NCI-H69 (cell line): ENCODE results near the gene MAP3K14.

ENCODE experiments used
- DNase-seq: peaks from one replicate; lab custom pipeline; 2025; lab: John Stamatoyannopoulos, UW

Gene MAP3K14

DNA sequence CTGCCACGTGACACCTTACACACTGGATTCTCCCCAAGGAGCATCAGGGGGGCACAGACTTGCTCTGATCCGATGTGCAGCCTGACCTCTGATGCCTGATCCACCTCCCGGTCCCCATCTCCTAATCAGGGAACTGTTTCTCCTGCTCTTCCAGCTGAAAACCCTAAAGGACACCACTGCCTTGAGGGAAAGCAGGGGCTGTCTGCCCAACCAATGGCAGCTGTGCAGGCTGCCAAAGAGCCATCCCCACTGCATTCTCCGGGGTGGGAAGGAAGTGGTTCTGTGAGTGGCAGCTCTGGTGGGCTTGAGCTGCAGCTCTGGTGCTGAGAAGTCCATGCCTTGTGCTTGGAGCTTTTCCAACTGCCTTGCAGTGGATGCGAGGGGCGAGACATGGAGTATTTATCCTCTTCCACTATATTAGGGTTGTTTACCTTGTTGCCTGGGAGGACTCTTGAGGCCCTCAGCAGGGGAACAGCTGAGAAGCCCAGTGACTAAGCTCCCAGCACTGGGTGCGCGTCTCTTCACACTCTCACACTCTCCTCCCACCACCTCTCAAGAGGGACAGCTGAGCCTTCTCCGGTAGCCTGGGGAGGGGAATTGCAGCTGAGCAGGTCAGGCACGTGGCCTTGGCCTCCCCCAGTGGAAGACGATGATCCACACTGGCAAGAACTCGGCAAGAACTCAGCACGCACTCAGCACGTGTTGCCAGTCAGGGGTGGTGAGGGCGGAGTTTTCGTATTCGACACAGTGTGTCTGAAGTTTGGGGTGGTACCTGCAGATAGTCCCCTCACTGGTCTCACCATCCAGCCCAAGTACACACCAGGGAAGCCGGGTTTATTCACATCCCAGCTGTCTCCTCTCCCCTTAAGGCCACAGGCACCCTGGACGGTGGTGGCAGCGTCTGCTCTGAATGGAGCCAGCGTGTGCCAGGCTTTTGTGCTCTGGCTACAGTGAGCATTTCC lies 33.9 kb downstream of the MAP3K14 start:
- DNase-seq: no peak

DNA sequence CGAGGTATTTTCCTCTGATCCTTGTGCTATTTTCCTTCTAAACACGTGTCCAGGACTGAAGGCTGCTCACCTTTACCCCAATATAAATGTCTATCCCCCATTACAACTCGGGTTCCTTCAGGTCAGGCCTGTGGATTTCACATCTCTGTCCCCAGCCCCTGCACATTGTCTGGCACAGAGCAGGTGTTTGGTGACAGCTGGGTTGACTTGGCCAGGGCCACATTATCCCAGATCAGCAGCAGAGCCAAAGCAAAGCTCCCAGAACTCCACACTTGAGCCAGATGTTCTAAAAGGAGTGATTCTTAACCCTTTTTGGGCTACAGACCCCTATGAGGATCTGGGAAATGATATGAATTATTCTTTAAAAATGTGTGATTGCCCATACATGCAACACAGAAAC lies 36.9 kb downstream of the MAP3K14 start:
- DNase-seq: no peak

DNA sequence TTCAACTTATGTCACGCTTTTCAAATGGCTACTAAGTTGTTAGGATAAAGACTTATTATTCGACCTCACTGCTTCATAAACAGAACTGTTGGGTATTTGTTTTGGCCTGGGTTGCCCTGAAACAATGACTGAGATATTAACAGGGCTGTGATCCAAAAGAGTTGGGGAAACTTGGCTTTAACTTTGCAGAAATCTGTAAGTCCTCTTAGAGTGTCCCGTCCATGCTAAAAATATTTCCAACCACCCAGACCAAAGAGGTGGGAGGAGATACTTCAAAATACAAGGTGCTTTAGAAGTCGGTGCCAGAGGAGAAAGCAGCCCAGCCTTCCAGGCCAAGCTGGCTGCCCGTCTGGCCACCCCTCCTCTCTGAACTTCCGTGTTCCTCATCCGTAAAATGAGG lies 38.8 kb downstream of the MAP3K14 start:
- DNase-seq: no peak

DNA sequence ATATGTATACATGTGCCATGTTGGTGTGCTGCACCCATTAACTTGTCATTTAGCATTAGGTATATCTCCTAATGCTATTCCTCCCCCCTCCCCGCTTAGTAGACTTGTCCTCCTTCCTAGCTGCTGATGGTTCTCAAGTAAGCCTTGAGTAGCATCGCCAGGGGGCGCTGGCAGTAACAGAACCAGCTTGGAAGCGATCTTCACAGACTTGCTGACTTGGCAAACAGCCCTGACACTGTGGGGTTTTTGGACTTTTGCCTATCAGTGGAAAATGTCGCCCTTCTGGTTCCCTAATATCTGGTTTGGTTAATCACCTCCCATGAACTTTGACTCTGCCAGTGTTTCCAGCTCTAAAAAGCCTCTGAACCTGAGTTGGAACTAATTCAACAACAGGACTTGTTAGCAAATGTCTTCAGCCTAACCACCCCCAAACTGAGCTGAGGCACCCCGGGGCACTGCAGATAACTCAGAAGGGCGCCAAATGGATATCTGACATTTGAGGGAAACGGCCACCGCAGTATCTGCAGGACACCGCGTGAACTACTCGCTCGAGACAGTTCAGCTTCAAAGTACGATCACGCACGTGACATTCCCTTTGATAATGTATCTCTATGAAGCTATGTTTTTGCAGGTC lies 39.5 kb downstream of the MAP3K14 start:
- peak; percentile 93 for DNase-seq

DNA sequence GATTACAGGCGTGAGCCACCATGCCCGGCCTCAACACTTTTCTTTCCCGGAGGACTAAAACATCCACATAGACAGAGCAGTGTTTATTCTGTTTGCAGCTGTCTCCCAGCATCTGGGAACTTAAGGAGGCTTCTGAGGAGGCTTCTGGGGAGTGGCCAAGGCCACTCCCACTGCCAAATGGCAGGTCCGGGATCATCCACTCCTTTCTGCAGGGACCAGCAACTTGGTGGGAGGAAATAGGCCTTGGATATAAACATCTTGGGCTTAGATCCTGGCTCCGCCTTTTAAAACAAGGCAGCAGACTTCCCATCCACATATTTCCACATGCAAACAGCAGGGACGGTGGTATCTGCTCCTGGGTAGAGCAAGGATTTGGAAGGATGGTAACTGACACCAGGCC lies 40.8 kb downstream of the MAP3K14 start:
- no peak for DNase-seq

DNA sequence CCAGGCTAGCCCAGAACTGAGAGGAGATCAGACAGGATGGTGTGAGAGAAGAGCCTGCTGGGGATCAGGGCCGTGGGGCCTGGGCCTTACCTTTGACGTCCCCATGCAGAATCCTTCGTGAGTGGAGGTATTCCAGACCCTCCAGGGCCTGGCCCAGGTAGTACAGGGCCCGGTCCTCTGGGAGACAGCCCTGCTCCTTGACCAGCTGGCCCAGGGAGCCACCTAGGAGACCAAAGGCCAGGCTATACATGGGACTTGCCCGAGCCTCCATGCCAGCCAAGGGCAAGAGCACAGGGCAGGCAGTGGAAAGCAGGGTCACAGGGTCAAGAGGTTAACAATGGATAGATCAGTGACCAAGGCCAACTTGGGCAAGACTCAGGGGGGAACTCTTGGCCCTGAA lies 42.8 kb downstream of the MAP3K14 start:
- no peak for DNase-seq

DNA sequence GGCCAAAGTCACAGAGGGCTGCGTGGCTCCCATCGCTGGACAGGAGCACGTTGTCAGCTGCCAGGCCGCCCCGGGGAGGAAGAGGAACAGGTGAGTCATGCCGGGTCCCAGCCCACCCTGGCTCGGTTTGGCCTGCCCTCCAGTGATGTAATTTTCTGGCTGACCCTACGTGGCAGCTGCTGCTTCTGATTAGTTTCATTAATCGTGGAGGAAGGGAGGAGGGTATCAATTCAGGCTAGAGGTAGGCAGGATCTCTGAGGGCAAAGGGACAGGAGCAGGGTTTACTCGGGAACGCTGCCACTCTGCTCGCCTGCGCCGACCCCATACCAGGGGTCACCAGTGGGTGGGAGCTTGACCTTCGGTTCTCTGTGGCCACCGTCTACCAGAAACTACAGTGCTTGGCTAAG lies 43.3 kb downstream of the MAP3K14 start:
- DNase-seq: no peak

DNA sequence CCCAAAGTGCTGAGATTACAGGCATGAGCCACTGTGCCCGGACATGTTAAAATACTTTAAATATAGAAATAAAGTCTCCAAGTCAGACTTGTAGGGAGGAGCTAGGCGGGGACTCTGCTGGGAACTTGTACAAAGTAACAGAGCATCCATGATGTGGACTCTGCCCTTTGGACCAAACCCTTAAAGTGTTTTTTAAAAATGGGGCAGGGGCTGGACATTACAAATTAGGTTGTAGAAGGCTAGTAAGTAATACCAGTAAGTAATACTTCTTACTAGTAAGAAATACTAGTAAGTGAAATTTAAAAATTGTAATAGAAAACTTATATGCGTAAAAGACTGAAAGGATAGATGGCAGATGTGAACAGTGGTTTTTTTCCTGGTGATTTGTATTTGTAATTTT lies 45.2 kb downstream of the MAP3K14 start:
- DNase-seq: no peak

DNA sequence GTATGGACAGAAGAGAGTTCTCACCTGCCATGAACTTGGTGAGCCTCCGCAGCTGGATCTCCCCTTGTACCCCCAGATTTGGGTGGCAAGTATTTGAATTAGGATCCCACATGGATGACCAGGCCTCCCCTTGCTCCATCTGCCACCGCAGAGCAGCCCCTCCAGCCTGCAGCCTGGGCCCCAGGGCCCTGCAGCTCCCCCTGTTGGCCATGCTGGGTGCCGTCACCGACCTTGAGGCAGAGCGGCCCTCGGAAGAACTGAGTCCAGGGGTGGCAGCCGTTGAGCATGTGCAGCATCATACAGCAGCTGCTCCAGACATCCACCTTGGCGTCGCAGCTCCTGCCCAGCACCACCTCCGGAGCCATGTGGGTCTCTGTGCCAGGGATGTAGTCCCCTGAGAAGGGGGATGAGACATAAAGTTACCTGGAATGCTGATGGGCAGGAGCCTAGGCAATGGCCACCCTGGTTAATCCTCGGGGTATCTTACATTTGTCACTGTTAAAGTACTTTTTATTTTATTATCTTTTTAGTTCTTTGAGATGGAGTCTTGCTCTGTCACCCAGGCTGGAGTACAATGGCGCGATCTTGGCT lies 45.9 kb downstream of the MAP3K14 start:
- peak; percentile 37 for DNase-seq

DNA sequence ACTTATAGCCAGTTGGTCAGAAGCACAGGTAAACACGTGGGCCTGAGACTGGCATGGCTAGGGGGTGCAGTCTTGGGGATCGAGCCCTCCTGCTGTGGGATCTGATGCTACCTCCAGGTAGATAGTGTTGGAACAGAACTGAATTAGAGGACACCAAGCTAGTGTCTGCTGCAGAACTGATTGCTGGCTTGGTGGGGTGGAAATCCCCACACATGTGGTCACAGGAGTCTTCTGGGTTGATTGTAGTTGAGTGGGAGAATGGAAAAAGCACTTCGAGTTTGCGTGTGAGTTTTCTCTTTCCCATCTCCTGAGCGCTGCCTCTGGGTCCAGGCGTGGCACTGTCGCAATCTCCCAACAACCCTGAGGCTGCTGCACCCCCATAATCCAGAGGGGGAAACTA lies 46.9 kb downstream of the MAP3K14 start:
- DNase-seq: no peak

DNA sequence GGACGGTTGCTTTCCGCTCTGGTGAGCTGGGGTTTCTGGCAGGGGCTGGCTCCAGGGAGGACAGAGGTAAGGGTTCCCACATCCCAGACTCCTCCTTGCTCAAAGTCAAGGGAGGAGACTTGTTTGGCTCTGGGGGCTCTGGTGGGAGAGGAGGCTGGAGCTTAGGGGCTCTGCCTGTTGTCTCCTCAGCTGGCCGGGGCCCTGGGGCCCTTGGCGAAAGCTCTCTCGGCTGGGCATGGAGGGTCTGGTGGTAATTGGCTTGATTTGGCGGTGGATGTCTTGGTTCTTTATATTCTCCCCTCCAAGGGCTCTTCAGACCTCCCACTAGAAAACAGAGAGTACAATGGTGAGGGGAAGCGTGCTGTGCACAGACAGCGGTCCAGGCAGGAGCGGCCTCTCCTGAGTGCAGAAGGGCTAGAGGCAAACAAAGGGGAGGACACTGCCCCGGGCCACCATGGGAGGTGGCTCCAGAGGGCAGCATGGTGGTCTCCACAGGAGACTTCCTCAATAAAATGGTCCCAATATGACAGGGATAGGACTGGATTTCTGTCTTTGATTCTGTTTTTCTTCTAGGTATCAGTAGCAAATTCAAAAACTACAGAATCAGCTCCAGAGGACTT lies 49.3 kb downstream of the MAP3K14 start:
- no peak for DNase-seq

DNA sequence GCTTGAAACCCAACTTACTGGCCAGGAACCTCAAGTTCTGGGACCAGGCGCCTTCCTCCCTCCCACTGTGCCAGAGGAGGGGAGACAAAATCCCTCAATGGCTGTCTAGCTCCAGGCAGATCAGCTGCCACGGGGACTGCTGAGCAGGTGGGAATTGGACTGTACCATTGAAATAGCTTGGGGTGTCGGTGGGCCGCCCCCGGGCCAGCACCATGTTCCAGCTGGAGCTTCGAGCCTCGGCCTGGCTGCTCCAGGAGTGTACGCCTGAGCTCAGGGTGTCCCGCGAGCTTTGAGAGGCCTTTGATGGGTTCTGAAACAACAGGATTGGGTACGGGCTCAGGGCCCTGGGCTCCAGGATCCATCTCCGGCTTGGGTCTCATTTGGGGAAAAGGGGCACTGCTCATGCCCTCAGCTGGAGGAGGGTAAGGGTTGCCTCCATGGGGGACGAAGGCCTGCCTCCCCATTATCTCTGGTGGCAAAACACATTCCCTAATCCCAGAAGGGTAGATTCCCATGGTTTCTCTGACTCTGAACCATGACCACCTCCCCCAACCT lies 50.4 kb downstream of the MAP3K14 start:
- no peak for DNase-seq

DNA sequence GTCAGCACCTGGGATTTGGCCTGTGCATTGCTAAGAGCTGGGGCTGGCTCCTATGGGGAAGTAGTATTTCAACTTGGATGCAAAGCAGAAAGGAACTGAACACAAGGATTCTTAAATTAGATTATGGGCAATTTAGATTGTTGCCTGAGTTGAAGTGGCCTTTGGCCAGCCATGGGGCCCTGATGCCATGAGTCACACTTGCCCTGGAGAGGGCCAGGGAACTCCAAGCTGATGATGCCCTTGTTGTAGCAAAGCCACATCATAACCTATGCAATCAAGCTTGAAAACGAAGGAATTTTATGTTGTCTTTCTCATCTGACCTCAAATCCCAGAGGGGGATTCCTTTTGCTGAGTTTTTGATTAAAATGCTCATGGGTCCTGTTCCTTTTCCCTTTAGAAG lies 51.0 kb downstream of the MAP3K14 start:
- DNase-seq: no peak

DNA sequence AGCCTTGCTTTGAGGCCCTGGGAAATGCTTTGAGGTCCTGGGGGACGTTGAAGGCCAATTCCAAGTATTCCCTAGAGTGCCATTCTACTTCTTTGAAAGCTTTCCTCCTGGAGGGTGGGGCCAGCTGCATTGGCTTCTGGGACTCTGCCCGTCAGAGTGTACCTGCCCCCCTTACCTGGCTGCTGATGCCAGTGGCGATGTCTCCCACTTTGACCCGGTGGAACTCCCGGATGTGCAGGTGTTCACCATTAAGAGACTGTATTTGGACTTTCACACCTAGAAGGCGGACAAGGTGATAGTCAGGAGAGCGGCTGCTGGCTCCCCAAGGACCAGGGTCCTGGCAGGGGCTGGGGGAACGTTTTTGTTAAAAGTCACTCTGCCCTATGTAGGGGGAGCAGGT lies 51.8 kb downstream of the MAP3K14 start:
- no peak for DNase-seq

DNA sequence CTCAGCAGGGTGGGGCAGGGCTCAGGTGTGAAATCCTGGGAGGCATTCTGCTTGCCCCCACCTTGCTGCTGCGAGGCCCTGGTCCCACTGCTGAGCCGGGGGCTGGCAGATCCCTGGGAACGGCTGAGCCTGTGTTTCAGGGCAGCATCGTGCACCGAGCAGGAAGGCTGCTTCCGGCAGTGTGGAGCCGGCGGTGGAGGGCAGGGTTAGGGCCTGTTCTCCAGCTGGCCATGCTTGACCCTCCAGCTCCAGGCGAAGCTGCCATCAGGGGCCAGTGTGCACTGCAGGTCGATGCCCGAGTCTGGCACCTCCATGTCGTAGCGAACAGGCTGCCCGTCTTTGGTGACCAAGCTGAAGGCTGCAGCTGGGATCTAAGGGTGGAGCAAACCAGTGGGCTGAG lies 52.4 kb downstream of the MAP3K14 start:
- no peak for DNase-seq

DNA sequence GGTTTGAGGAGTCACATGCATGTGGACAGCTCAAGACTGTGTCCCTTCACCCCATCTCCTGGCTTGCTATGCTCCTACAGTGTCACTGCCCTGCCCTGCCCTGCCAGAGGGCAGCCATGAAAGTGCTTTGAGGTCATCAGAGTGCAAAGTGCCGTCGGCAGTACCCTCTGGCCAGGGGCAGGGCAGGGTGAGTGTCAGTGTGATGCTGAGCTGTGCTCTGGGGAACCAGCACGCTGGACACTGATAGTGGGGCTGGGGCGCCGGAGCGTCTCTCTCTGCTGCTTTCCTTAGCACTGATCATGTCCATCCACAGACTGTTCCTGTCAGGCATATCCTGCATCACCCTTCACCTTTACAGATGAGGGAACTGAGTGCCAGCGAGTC lies 53.4 kb downstream of the MAP3K14 start:
- no peak for DNase-seq

DNA sequence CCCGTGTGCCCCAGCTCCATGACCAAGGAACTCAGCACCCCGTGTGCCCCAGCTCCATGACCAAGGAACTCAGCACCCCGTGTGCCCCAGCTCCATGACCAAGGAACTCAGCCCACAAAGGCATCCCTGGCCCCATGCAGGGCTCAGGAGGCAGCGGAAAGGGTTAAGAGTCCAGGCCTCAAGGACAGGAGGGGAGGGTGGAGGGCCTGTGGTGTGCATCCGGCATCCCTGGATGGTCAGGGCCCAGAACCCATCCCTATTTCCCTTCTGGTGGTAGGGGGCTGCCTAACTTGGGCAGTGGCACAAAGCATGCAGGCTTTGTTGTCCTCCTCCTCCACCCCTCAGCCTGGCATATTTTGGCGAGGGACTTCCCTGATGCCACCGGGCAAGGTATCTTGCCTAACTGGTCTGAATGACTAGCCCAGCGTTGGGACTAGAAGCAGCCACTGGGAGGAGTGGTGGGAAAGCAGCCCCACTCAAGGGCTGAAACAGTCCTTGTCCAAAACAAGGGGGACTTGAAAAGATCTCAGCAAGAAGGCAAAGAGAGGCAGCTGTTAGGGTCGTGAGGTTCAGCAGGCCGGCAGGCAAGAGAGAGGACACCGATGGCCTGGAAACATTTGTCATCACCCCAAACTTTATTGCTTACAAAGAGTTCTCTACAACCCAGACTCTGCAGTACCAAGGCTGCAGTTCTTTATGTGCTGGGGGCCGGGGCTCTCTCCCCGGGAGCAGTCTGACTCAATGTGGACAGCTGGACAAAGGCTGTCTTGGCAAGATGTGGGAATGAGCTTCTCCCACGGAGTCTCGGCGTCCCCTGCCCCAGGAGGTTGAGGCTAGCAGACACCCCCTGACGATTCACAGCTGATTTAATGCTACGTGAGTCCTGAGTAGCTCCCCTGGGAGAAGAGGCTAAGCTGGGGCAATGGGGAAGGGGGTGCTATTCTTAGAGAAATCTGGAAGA lies 54.0 kb downstream of the MAP3K14 start:
- DNase-seq: no peak

DNA sequence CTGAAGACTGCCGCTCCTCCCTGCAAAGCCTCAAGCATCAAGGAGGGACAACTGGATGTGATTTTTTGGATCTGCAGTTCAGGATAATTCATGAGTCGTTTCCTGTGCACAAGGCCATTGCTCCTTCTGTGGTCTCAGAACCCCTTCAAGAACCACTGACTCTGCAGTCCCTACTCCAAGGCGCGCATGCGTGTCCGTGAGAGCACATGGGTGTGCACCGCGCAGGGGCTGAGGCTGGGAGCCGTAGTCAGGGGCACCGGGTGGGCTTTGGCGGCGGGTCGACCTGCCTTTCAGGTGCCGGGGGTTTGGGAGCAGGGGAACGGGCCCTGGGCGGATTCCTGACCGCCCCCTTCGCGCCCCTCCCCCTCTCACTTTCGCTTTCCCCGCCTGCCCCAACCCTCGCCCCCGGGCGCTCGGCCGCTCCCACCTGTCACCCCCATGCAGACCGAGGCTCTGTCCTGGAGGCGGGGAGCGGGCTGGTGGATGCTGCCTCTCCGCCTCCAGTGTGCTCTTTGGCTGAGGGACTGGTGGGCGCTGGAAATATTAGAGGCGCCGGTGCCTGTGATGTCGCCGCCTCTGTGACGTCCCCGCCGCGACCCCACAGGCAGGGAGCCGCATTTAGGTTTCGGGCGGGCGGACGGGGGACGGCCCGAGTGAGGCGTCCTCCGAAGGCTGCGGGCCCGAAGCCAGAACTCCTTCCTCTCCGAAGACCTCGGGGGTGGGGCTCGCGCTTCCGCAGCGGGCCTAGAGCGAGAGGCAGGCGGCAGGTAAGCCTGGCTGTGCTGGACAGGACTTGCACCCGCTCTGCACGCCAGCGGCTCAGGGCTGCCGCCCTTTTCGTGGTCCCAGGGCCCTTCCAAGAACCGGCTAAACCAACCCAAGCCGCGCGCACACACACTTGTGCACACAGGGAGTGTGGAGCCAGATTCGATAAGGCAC lies 55.0 kb downstream of the MAP3K14 start, which contains the start of gene SPATA32:
TSS of gene SPATA32 (minus strand) at position 518 of the 939 bp plus-strand sequence. CDS start at position 440, 78 bp downstream.
- DNase-seq: no peak

DNA sequence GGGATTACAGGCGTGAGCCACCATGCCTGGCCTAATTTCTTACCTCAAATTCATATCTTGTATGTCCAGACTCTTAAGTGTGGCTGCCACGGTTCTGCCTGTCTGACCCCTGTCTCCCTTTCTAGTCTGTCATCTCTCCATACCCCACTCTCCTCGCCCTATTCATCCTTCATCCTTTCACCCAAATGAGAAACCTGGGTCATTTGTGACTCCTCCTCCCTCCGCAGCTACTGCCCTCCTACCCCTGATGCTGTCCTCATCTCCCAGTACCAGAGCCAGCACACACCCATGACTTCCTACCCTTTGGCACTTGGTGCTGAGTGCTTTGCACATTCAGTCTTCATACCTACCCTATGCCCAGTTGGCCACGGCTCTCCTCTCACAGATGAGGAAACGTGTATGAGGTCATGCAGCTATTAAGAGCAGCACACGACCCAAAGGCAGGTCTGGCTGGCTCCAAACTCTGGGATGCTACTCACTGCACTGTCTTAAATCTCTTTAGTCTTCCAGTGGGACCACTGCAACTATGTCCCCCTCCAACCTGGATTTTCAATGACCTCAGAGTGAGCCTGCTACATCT lies 56.5 kb downstream of the MAP3K14 start:
- no peak for DNase-seq

DNA sequence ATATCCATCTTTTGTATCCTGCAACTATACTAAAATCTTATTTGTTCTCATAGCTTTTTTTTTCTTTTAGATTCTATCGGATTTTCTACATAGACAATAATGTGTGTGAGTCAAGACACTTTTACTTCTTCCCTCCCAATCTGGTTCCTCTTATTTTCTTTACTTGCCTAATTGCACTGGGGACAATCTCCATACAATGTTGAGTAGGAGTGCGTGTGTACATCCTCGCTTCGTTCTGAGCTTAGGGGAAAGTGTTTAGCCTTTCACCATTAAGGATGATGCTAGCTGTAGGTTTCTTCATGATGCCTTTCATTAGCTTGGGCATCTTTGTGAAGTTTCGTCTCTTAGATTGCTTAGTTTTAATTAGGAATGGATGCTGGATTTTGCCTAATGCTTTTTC lies 57.8 kb downstream of the MAP3K14 start:
- no peak for DNase-seq
